OCI-LY7 (cell line): Measurements from ENCODE around the gene FNBP1. TPM values are rescaled to one million over a fixed set of nuclear protein-coding genes. Genes with fewer than 3 reads are reported as not detected.

Experiments used
- BruUV-seq: library from RNA; stranded (reverse); fragments of 400-500 nt; replicated peaks from 2 replicates; lab custom pipeline; 2021; lab: Mats Ljungman, UMichigan
- CTCF ChIA-PET: fragments of 300-600 bp; sonication (Branson Sonifier 250); formaldehyde crosslinking; loops from one replicate; lab custom pipeline; 2022; ENCODE audit warnings: antibody characterized with exemption; ENCODE audit not compliant: unreplicated experiment; lab: Charles Lee
- POLR2A ChIA-PET: fragments of 300-600 bp; sonication (Branson Sonifier 250); formaldehyde crosslinking; loops from one replicate; lab custom pipeline; 2022; ENCODE audit warnings: antibody characterized with exemption; lab: Charles Lee
- DNase-seq: peaks from one replicate; pipeline ENCODE4 v3.0.0-alpha.2; 2015; ENCODE audit warnings: low spot score
- H2AFZ ChIP-seq: fragments of 200-600 bp; sonication (generic), shearing (Covaris generic); 2 replicates; pipeline ENCODE4 v1.6.1; 2014; ENCODE audit warnings: mild to moderate bottlenecking, antibody characterized with exemption, low read length, moderate library complexity
- H3K27ac ChIP-seq: fragments of 200-600 bp; sonication (generic); 2 replicates; pipeline ENCODE4 v1.5.1; 2014; ENCODE audit warnings: mixed run types, low read depth, mild to moderate bottlenecking, moderate library complexity, low read length, inconsistent platforms; ENCODE audit not compliant: poor library complexity, severe bottlenecking
- H3K36me3 ChIP-seq: fragments of 200-600 bp; sonication (generic); 2 replicates; pipeline ENCODE4 v1.6.1; 2014; ENCODE audit warnings: mild to moderate bottlenecking, antibody characterized with exemption, low read length, moderate library complexity, mixed read lengths; ENCODE audit not compliant: insufficient read depth
- H3K4me1 ChIP-seq: fragments of 200-600 bp; sonication (generic); 2 replicates; pipeline ENCODE4 v1.5.1; 2014; ENCODE audit warnings: mild to moderate bottlenecking, low read length; ENCODE audit not compliant: insufficient read depth, poor library complexity, severe bottlenecking
- H3K4me2 ChIP-seq: fragments of 200-600 bp; sonication (generic); 2 replicates; pipeline ENCODE4 v1.6.1; 2014; ENCODE audit warnings: mild to moderate bottlenecking, low read length
- H3K4me3 ChIP-seq: fragments of 200-600 bp; sonication (generic); 2 replicates; pipeline ENCODE4 v1.5.1; 2014; ENCODE audit warnings: mild to moderate bottlenecking, low read depth, low read length; ENCODE audit not compliant: poor library complexity, severe bottlenecking
- H3K79me2 ChIP-seq: fragments of 200-600 bp; sonication (generic); 2 replicates; pipeline ENCODE4 v1.6.1; 2016; ENCODE audit warnings: low read depth, mild to moderate bottlenecking, low read length, moderate library complexity, mixed read lengths; ENCODE audit not compliant: insufficient read depth
- H3K9me2 ChIP-seq: fragments of 200-600 bp; sonication (generic); 2 replicates; pipeline ENCODE4 v1.6.1; 2016; ENCODE audit warnings: mild to moderate bottlenecking, low read length, mixed read lengths; ENCODE audit not compliant: insufficient read depth
- H3K9me3 ChIP-seq: fragments of 200-600 bp; sonication (generic); 2 replicates; pipeline ENCODE4 v1.6.1; 2014; ENCODE audit warnings: mild to moderate bottlenecking, mixed run types, low read length, mixed read lengths
- H4K20me1 ChIP-seq: fragments of 200-600 bp; sonication (generic); 2 replicates; pipeline ENCODE4 v1.6.1; 2014; ENCODE audit warnings: mild to moderate bottlenecking, antibody characterized with exemption, low read length, moderate library complexity, mixed read lengths; ENCODE audit not compliant: insufficient read depth
- CTCF ChIP-seq: fragments of 200-600 bp; sonication (generic); conservative IDR thresholded peaks from 2 replicates; pipeline ENCODE4 v1.5.1; 2014; ENCODE audit warnings: mild to moderate bottlenecking, antibody characterized with exemption, low read length, moderate library complexity, mixed read lengths
- EZH2phosphoT487 ChIP-seq: fragments of 200-600 bp; sonication (generic); IDR thresholded peaks from 2 replicates; pipeline ENCODE4 v1.6.1; 2018; ENCODE audit warnings: low read depth, borderline replicate concordance, mild to moderate bottlenecking, mixed run types, antibody characterized with exemption, low read length, moderate library complexity, mixed read lengths
- intact Hi-C: fragments of 100-400 bp; cut with micrococcal nuclease; formaldehyde crosslinking; loops from one replicate; pipeline ENCODE4 v1.10.0; 2022; ENCODE audit not compliant: unreplicated experiment
- total RNA-seq, 2 experiments: library from RNA; depleted of rRNA in 1 of 2; stranded (reverse); fragments of >200 nt in 1 of 2; shearing (Covaris generic) in 1 of 2; gene quantifications; 2 replicates each; pipeline ENCODE4 v1.2.3, GENCODE V29; 2014 to 2022

FNBP1 gene
- total RNA-seq, 2 experiments from 2014 or later: 93.3 to 164 TPM

GRCh38 chr9:129854588-129855110 lies 188.3 kb downstream of the FNBP1 start:
- no peaks in the 10 kb centered on the region for H3K4me1 ChIP-seq
- H4K20me1 ChIP-seq: no peaks in the 10 kb centered on the region
- BruUV-seq: no TSS peak
- ChIA-PET CTCF (no interaction called here), POLR2A (no interaction called here)
- no peak overlapping the region for H3K4me3 ChIP-seq
- H3K36me3 ChIP-seq: peaks cover 27% of the 10 kb centered on the region
- no peaks in the 10 kb centered on the region for H3K79me2 ChIP-seq
- no peak for DNase-seq
- no peak overlapping the region for H3K27ac ChIP-seq
- TF ChIP-seq CTCF (no peak), EZH2phosphoT487 (no peak)
- no peaks in the 10 kb centered on the region for H3K9me2 ChIP-seq
- H3K9me3 ChIP-seq: no peaks in the 10 kb centered on the region
- intact Hi-C loops: no loop called here
- H3K4me2 ChIP-seq: no peak overlapping the region
- H2AFZ ChIP-seq: no peak overlapping the region

GRCh38 chr9:129853614-129854013 lies 189.4 kb downstream of the FNBP1 start:
- Histone ChIP-seq H2AFZ (no peak overlapping the region), H3K4me1 (no peaks in the 10 kb centered on the region), H4K20me1 (no peaks in the 10 kb centered on the region), H3K27ac (no peak overlapping the region), H3K9me2 (no peaks in the 10 kb centered on the region), H3K9me3 (no peaks in the 10 kb centered on the region), H3K4me2 (no peak overlapping the region), H3K79me2 (no peaks in the 10 kb centered on the region), H3K4me3 (no peak overlapping the region), H3K36me3 (peaks cover 27% of the 10 kb centered on the region)
- CTCF ChIA-PET: no interaction called here
- POLR2A ChIA-PET: no interaction called here
- no peak for TF ChIP-seq CTCF
- TF ChIP-seq EZH2phosphoT487: no peak
- no TSS peak for BruUV-seq
- DNase-seq: no peak
- intact Hi-C loops: no loop called here

- intact Hi-C loops: no loop called here
- no peaks in the 10 kb centered on the region for H3K9me3 ChIP-seq
- no peaks in the 10 kb centered on the region for H3K4me1 ChIP-seq
- H3K27ac ChIP-seq: no peak overlapping the region
- H3K4me2 ChIP-seq: no peak overlapping the region
- no TSS peak for BruUV-seq
- no peaks in the 10 kb centered on the region for H3K9me2 ChIP-seq
- H2AFZ ChIP-seq: no peak overlapping the region
- no peaks in the 10 kb centered on the region for H3K79me2 ChIP-seq
- TF ChIP-seq CTCF (no peak), EZH2phosphoT487 (no peak)
- H4K20me1 ChIP-seq: no peaks in the 10 kb centered on the region
- H3K4me3 ChIP-seq: no peak overlapping the region
- peaks cover 20% of the 10 kb centered on the region for H3K36me3 ChIP-seq
- no peak for DNase-seq
- POLR2A ChIA-PET: no interaction called here
- CTCF ChIA-PET: no interaction called here
Measured at GRCh38 chr9:129852579-129852978, 190.4 kb downstream of the FNBP1 start.
